MM.1S (cell line): Measurements from ENCODE around the gene NGDN.

Experiments used
- DNase-seq: peaks from one replicate; pipeline ENCODE4 v3.0.0-alpha.2; 2015
- H2AFZ ChIP-seq: fragments of 300-600 bp; sonication (generic); 2 replicates; pipeline ENCODE4 v1.6.0; 2016; ENCODE audit warnings: antibody characterized with exemption, low read length
- H3F3A ChIP-seq: fragments of 300-600 bp; sonication (generic); 2 replicates; pipeline ENCODE4 v1.6.1; 2016; ENCODE audit warnings: mild to moderate bottlenecking, antibody characterized with exemption, low read length, moderate library complexity, mixed read lengths; ENCODE audit not compliant: insufficient read depth
- H3K27ac ChIP-seq: fragments of 300-600 bp; sonication (generic); 2 replicates; pipeline ENCODE4 v1.5.1; 2016; ENCODE audit warnings: mild to moderate bottlenecking, low read length
- H3K27me3 ChIP-seq: fragments of 300-600 bp; sonication (generic); replicated peaks from 2 replicates; pipeline ENCODE4 v1.6.0; 2016; ENCODE audit warnings: low read length; ENCODE audit not compliant: insufficient read depth
- H3K36me3 ChIP-seq: fragments of 300-600 bp; sonication (generic); replicated peaks from 2 replicates; pipeline ENCODE4 v1.6.1; 2016; ENCODE audit warnings: mild to moderate bottlenecking, low read length, mixed read lengths; ENCODE audit not compliant: insufficient read depth
- H3K4me1 ChIP-seq: fragments of 300-600 bp; sonication (generic); 2 replicates; pipeline ENCODE4 v1.6.1; 2016; ENCODE audit warnings: low read length, mixed read lengths
- H3K4me2 ChIP-seq: fragments of 300-600 bp; sonication (generic); 2 replicates; pipeline ENCODE4 v1.6.0; 2016; ENCODE audit warnings: low read depth, low read length
- H3K4me3 ChIP-seq: fragments of 300-600 bp; sonication (generic); 2 replicates; pipeline ENCODE4 v1.5.1; 2016; ENCODE audit warnings: low read length, mixed read lengths
- H3K79me2 ChIP-seq: fragments of 300-600 bp; sonication (generic); 2 replicates; pipeline ENCODE4 v1.6.1; 2016; ENCODE audit warnings: mixed run types, low read length, mixed read lengths
- H3K9ac ChIP-seq: fragments of 300-600 bp; sonication (generic); 2 replicates; pipeline ENCODE4 v1.6.1; 2016; ENCODE audit warnings: low read length, mixed read lengths
- H3K9me2 ChIP-seq: fragments of 300-600 bp; sonication (generic); replicated peaks from 2 replicates; pipeline ENCODE4 v1.6.1; 2016; ENCODE audit warnings: mild to moderate bottlenecking, low read length, mixed read lengths; ENCODE audit not compliant: insufficient read depth
- H3K9me3 ChIP-seq: fragments of 300-600 bp; sonication (generic); replicated peaks from 2 replicates; pipeline ENCODE4 v1.6.1; 2016; ENCODE audit warnings: mild to moderate bottlenecking, low read length, mixed read lengths; ENCODE audit not compliant: insufficient read depth
- H4K20me1 ChIP-seq: fragments of 300-600 bp; sonication (generic); 2 replicates; pipeline ENCODE4 v1.6.1; 2016; ENCODE audit warnings: mild to moderate bottlenecking, low read length, moderate library complexity, mixed read lengths; ENCODE audit not compliant: insufficient read depth
- EZH2 ChIP-seq: fragments of 300-600 bp; sonication (generic); optimal IDR thresholded peaks from 2 replicates; pipeline ENCODE3; 2017; ENCODE audit warnings: low read depth, mild to moderate bottlenecking, antibody characterized with exemption, low read length, mixed read lengths
- EZH2phosphoT487 ChIP-seq: fragments of 300-600 bp; sonication (generic); IDR thresholded peaks from 2 replicates; pipeline ENCODE4 v1.6.1; 2018; ENCODE audit warnings: antibody characterized with exemption, low read length
- TF ChIP-seq, protein P1 (sequence below): fragments of 300-600 bp; sonication (generic); IDR thresholded peaks from 2 replicates; pipeline ENCODE4 v1.5.1; 2016; ENCODE audit warnings: antibody characterized with exemption, low read length, mixed read lengths

The NGDN gene

GRCh38 chr14:23487216-23487615, 17.7 kb downstream of the NGDN start:
- no peaks in the 10 kb centered on the region for H3K36me3 ChIP-seq
- H2AFZ ChIP-seq = no peak overlapping the region
- no peak for TF ChIP-seq EZH2phosphoT487
- TF ChIP-seq, protein P1, sequence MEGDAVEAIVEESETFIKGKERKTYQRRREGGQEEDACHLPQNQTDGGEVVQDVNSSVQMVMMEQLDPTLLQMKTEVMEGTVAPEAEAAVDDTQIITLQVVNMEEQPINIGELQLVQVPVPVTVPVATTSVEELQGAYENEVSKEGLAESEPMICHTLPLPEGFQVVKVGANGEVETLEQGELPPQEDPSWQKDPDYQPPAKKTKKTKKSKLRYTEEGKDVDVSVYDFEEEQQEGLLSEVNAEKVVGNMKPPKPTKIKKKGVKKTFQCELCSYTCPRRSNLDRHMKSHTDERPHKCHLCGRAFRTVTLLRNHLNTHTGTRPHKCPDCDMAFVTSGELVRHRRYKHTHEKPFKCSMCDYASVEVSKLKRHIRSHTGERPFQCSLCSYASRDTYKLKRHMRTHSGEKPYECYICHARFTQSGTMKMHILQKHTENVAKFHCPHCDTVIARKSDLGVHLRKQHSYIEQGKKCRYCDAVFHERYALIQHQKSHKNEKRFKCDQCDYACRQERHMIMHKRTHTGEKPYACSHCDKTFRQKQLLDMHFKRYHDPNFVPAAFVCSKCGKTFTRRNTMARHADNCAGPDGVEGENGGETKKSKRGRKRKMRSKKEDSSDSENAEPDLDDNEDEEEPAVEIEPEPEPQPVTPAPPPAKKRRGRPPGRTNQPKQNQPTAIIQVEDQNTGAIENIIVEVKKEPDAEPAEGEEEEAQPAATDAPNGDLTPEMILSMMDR = no peak
- H3F3A ChIP-seq = no peaks in the 10 kb centered on the region
- H3K4me3 ChIP-seq = no peak overlapping the region
- no peak overlapping the region for H3K4me2 ChIP-seq
- H3K9me3 ChIP-seq = no peaks in the 10 kb centered on the region
- H3K4me1 ChIP-seq = no peaks in the 10 kb centered on the region
- H3K79me2 ChIP-seq = no peaks in the 10 kb centered on the region
- no peaks in the 10 kb centered on the region for H3K9me2 ChIP-seq
- H3K9ac ChIP-seq = no peak overlapping the region
- H4K20me1 ChIP-seq = no peaks in the 10 kb centered on the region
- H3K27me3 ChIP-seq = no peaks in the 10 kb centered on the region
- no peak for DNase-seq
- no peak overlapping the region for H3K27ac ChIP-seq

DNA sequence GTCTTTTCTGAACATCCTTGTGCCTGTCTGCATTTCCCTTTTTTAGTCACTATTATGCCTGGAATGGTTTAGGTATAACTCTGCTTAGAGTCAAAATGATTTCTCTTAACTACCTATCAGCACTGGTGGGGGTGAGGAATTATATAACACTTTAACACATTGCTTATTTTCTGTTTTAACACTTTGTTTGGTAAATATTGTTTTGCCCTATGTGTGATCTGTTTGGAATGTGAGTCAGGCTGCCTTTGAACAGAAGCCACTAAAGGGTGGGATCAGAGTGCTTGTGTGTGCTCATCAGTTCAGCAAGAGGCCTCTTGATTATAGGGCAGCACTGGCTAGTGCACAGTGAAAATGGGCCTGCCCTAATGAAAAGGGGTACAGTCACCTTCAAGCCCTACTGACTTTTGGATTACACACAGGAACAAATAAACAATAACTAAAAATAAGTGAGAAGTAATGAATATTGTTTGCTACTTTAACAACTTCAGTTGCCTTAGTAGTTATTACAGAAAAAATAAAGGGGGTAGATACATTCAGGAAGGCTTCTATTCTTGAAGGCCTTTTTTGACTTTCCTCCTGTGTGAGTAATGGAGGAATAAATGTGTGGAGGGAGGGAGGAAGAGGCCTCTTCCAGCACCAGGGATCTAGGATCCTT, 23.2 kb downstream of the NGDN start:
- Histone ChIP-seq H2AFZ (no peak overlapping the region), H3K9me3 (no peaks in the 10 kb centered on the region), H3K36me3 (no peaks in the 10 kb centered on the region), H3K4me2 (no peak overlapping the region), H3F3A (no peaks in the 10 kb centered on the region), H3K27me3 (no peaks in the 10 kb centered on the region), H3K9ac (no peak overlapping the region), H3K9me2 (no peaks in the 10 kb centered on the region), H3K27ac (no peak overlapping the region), H4K20me1 (no peaks in the 10 kb centered on the region), H3K4me1 (no peaks in the 10 kb centered on the region), H3K79me2 (no peaks in the 10 kb centered on the region), H3K4me3 (no peak overlapping the region)
- DNase-seq = no peak
- TF ChIP-seq EZH2 = no peak
- TF ChIP-seq, protein P1 = no peak

DNA sequence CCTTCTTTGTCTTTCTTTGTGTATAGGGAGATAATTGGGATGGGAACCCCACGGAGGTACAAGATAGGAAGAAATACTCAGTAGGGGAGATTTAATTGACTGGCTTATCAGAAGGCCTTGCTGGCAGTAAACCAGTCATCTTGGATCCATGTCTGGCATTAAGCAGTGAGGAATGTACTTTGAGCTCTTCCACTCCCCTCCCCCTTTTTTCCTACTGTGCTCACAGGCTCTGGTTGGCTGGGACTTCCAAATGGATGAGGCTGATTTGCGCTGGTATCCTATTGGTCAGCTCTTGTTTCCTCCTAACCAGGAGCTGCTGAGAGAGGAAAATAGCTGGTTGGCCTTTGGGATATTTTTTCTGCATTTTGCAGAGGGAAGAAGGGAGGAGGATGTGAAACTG, 24.7 kb downstream of the NGDN start:
- Histone ChIP-seq H3F3A (no peaks in the 10 kb centered on the region), H3K9me2 (no peaks in the 10 kb centered on the region), H3K4me1 (no peaks in the 10 kb centered on the region), H3K4me3 (no peak overlapping the region), H3K27me3 (no peaks in the 10 kb centered on the region), H2AFZ (no peak overlapping the region), H3K79me2 (no peaks in the 10 kb centered on the region), H3K9ac (no peak overlapping the region), H4K20me1 (no peaks in the 10 kb centered on the region), H3K9me3 (no peaks in the 10 kb centered on the region), H3K4me2 (no peak overlapping the region), H3K36me3 (no peaks in the 10 kb centered on the region), H3K27ac (no peak overlapping the region)
- no peak for DNase-seq
- no peak for TF ChIP-seq EZH2phosphoT487
- no peak for TF ChIP-seq EZH2
- TF ChIP-seq, protein P1 = no peak
